Ovary (tissue), 3 donors: Measurements from ENCODE around the gene EYA2.

Experiments used
- CTCF ChIP-seq, 3 donors: fragments of 450-650 bp in 2 of 3; fragments of 200-600 bp in 1 of 3; IDR thresholded peaks; one replicate each; pipeline versions ENCODE4 v1.5.1 to v1.8.0; 2016 to 2022; ENCODE audit warnings: antibody characterized with exemption in 3 of 3, mild to moderate bottlenecking in 1 of 3
- EP300 ChIP-seq: sonication (generic); formaldehyde crosslinking; IDR thresholded peaks from one replicate; pipeline ENCODE4 v1.6.1; 2017; ENCODE audit warnings: antibody characterized with exemption
- POLR2A ChIP-seq: fragments of 450-650 bp; IDR thresholded peaks from one replicate; pipeline ENCODE4 v1.6.1; 2017; ENCODE audit warnings: antibody characterized with exemption, mild to moderate bottlenecking, moderate library complexity
- donor health status: DM: no; HTN: no; CAD: no.

- no peak for TF ChIP-seq EP300
- TF ChIP-seq CTCF (IDR thresholded peaks at IDR 0.05): no peak
- no peak for TF ChIP-seq POLR2A
Measured at GRCh38 chr20:46990017-46990595, 95.5 kb downstream of the EYA2 start.
